ENCODE data around the gene CDH13. TPM values are rescaled to one million over a fixed set of nuclear protein-coding genes. Genes with fewer than 3 reads are reported as not detected.

Gene CDH13
- total and polyA plus RNA-seq, 9 of the 15 experiments (the other 6 are each of a cell fraction or from before 2014, with no cell fraction given): 0.03 TPM; not detected in 8

GRCh38 chr16:83513008-83513755 is 886.4 kb downstream of the CDH13 start:
- Histone ChIP-seq H3K9me3 (replicated peaks; ENCODE audit: control insufficient read depth, insufficient read depth, low read depth, low read length) (no peaks in the 10 kb centered on the region), H3K4me3 (no peak overlapping the region), H2AFZ (ENCODE audit: low read depth, low read length) (no peak overlapping the region), H3K9me1 (ENCODE audit: control insufficient read depth, insufficient read depth, low read length) (no peaks in the 10 kb centered on the region), H3K79me2 (ENCODE audit: control insufficient read depth, insufficient read depth, low read length) (no peaks in the 10 kb centered on the region), H3K36me3 (ENCODE audit: control insufficient read depth, insufficient read depth, low read length) (no peaks in the 10 kb centered on the region), H3K27me3 (ENCODE audit: control insufficient read depth in 2 of 2, insufficient read depth in 2 of 2, low read length in 2 of 2) (no peaks in the 10 kb centered on the region), H3K4me1 (replicated peaks in 1 of 2; ENCODE audit: control insufficient read depth in 2 of 2, insufficient read depth in 2 of 2, low read length in 2 of 2) (no peaks in the 10 kb centered on the region), H3K4me2 (ENCODE audit: insufficient read depth, low read length) (no peak overlapping the region), H3K9ac (ENCODE audit: insufficient read depth in 1 of 2, low read depth in 2 of 2, low read length in 2 of 2) (no peak overlapping the region), H3K27ac (ENCODE audit: extremely low read depth, low read depth, low read length) (no peak overlapping the region), H4K20me1 (replicated peaks; ENCODE audit: control insufficient read depth, insufficient read depth, low read length) (no peaks in the 10 kb centered on the region)
- BruUV-seq (replicated peaks): no TSS peak
- CTCF ChIA-PET (ENCODE audit: low intra/inter-chr PET ratio): no interaction called here
- in situ Hi-C loops (cut with MboI) (no loop called here), intact Hi-C loops (cut with micrococcal nuclease) (no loop called here)
- DNase-seq (ENCODE audit: extremely low read depth in 1 of 4, low spot score in 3 of 4): no peak
- ATAC-seq: no peak
- POLR2A ChIA-PET: no interaction called here
- peak; percentile 29 for FAIRE-seq
- WGBS (ENCODE audit: insufficient coverage, low coverage, missing lambda C conversion rate): 2% methylated on average over 8 of the region's 8 CpGs
- TF ChIP-seq, protein P1, sequence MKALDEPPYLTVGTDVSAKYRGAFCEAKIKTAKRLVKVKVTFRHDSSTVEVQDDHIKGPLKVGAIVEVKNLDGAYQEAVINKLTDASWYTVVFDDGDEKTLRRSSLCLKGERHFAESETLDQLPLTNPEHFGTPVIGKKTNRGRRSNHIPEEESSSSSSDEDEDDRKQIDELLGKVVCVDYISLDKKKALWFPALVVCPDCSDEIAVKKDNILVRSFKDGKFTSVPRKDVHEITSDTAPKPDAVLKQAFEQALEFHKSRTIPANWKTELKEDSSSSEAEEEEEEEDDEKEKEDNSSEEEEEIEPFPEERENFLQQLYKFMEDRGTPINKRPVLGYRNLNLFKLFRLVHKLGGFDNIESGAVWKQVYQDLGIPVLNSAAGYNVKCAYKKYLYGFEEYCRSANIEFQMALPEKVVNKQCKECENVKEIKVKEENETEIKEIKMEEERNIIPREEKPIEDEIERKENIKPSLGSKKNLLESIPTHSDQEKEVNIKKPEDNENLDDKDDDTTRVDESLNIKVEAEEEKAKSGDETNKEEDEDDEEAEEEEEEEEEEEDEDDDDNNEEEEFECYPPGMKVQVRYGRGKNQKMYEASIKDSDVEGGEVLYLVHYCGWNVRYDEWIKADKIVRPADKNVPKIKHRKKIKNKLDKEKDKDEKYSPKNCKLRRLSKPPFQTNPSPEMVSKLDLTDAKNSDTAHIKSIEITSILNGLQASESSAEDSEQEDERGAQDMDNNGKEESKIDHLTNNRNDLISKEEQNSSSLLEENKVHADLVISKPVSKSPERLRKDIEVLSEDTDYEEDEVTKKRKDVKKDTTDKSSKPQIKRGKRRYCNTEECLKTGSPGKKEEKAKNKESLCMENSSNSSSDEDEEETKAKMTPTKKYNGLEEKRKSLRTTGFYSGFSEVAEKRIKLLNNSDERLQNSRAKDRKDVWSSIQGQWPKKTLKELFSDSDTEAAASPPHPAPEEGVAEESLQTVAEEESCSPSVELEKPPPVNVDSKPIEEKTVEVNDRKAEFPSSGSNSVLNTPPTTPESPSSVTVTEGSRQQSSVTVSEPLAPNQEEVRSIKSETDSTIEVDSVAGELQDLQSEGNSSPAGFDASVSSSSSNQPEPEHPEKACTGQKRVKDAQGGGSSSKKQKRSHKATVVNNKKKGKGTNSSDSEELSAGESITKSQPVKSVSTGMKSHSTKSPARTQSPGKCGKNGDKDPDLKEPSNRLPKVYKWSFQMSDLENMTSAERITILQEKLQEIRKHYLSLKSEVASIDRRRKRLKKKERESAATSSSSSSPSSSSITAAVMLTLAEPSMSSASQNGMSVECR (CRISPR knock-in tag; IDR thresholded peaks at IDR 0.05): no peak
- TF ChIP-seq, protein P2, sequence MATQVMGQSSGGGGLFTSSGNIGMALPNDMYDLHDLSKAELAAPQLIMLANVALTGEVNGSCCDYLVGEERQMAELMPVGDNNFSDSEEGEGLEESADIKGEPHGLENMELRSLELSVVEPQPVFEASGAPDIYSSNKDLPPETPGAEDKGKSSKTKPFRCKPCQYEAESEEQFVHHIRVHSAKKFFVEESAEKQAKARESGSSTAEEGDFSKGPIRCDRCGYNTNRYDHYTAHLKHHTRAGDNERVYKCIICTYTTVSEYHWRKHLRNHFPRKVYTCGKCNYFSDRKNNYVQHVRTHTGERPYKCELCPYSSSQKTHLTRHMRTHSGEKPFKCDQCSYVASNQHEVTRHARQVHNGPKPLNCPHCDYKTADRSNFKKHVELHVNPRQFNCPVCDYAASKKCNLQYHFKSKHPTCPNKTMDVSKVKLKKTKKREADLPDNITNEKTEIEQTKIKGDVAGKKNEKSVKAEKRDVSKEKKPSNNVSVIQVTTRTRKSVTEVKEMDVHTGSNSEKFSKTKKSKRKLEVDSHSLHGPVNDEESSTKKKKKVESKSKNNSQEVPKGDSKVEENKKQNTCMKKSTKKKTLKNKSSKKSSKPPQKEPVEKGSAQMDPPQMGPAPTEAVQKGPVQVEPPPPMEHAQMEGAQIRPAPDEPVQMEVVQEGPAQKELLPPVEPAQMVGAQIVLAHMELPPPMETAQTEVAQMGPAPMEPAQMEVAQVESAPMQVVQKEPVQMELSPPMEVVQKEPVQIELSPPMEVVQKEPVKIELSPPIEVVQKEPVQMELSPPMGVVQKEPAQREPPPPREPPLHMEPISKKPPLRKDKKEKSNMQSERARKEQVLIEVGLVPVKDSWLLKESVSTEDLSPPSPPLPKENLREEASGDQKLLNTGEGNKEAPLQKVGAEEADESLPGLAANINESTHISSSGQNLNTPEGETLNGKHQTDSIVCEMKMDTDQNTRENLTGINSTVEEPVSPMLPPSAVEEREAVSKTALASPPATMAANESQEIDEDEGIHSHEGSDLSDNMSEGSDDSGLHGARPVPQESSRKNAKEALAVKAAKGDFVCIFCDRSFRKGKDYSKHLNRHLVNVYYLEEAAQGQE (IDR thresholded peaks at IDR 0.05; ENCODE audit: borderline replicate concordance): no peak
- TF ChIP-seq, protein P2 (CRISPR knock-in tag; IDR thresholded peaks at IDR 0.05; ENCODE audit: low read depth): no peak
- TF ChIP-seq JUND (IDR thresholded peaks at IDR 0.05; ENCODE audit: borderline replicate concordance, low read depth, low read length) (peak; percentile 58), JUND (tag; IDR thresholded peaks at IDR 0.05; ENCODE audit: borderline replicate concordance, low read depth, low read length) (peak; percentile 51; the same call in 1 of the 3 replicates), GTF2E2 (tag; IDR thresholded peaks at IDR 0.05) (no peak), LARP7 (IDR thresholded peaks at IDR 0.05) (no peak), FOSL1 (tag; conservative IDR thresholded peaks at IDR 0.05) (peak; percentile 91), RAD51 (IDR thresholded peaks at IDR 0.05; ENCODE audit: borderline replicate concordance, low read depth) (no peak), SLC30A9 (CRISPR knock-in tag; IDR thresholded peaks at IDR 0.05) (no peak)

Data from K562 (cell line).